HG02588 (cell line): ENCODE results near the gene SLC41A2.
A peak's percentile ranks its signal among the peaks of the same experiment; 100 is the strongest.

ENCODE experiments used
- ATAC-seq: cut with Tn5 transposase; IDR thresholded peaks from one replicate; pipeline ENCODE4 v1.9.1; 2021; ENCODE audit warnings: mild to moderate bottlenecking, moderate library complexity; ENCODE audit not compliant: unreplicated experiment

Gene SLC41A2

DNA sequence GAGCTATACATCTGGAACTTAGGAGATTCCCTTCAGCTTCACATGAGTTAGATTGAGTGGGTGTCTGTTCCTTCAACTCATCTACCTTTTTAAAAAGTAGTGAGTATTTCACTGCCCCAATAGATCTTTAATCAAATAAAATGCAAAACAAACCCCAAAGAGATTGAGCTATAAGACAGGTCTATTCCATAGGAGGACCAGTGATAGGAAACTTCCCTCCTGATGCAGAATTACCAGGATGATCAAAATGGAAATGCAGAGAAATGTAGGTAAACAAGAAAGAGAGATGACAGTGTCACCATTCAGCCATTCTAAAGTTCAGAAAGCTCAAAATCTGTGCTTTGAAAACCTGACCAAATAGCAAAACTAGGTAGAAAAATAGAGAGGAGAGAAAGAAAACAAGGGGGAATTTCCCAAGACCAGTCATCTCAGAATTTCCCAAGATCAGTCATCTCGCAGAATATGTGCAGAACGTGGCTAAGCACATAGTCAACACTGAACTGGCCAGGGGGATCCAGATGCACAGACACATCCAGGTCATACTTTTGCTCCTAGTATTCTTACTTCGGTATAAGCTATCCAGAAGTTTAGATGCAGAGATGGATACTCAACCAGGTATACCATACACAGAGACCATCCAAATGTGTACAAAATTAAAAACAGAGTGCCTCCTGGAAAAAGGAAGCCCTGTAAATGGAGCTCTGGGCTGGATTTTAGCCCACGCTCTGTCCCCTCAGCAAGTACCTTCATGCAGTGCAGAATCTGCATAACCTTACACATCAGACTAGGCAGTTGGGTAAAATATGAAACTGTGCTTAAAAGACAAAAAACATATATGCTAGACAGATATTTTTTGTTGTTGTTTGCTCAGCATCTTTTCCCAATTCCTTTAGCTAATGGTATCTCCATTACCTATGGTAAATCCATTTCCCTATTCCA lies 27.4 kb downstream of the SLC41A2 start:
- peak; percentile 93 for ATAC-seq

DNA sequence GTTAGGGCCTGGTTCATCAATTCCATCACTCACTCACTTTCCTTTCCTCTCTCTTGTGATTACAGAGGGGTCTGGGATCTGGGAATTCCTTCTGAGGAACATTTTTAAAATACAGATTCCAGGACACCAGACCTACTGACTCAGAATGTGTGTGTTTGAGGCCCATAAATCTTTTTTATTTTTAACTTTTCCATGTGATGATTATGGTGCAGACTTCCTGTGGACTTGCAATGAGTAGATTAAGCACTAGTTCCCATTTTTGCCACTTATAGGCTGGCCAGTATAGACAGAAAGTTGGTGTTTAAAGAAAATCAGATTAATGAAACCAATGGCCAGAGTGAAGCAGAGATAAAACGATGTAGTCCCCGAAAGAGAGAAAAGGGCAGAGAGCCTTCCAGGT lies 28.1 kb downstream of the SLC41A2 start:
- no peak for ATAC-seq

DNA sequence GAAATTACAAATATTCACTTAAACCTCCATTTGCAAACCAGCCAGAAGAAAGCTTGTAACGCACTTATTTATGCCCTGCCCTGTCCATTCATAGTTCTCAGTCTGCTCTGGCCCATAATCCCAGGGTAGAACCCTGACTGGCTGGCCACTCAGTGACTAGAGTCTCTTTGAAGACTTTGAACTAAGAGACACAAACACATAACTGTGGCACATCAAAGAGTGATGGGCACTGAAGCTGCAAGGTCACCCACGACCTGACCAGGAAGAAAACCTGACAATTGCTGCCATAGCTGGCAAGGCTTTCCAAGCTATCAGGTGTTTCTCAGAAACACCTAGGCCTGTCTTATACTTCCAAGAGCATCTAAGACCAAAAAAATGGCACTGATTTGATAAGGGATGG lies 28.7 kb downstream of the SLC41A2 start:
- no peak for ATAC-seq

DNA sequence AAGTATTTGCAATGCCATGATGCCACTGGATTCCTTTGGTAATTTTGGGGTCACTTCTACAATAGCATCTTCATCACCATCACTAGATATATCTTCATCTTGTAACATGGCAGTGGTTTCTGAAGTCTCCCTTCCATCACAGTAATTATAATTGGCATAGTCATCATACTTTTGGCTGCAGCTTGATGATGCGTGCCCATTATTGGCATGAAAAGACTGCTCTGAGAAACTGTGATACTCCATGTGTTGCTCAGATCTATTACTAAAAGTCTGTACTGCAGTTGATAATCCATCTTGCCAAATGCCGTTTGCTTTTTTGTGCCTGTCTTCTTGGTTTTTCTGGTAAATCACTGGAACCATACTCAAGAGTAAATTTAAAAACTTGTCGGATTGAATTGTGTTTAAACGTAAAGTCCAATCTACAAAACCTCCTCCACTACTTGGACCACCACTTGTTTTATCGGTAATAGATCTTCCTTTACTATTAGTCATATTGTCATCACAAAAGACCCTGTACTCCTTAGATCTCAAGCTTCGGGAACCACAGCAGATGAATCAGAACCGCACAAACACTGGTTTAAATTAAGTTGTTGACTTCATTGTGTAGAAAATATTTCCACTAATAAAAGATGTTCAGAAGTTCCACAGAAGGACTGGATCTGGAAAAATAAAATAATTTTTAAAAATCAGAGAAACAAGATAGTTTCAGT lies 29.9 kb downstream of the SLC41A2 start:
- ATAC-seq: no peak

DNA sequence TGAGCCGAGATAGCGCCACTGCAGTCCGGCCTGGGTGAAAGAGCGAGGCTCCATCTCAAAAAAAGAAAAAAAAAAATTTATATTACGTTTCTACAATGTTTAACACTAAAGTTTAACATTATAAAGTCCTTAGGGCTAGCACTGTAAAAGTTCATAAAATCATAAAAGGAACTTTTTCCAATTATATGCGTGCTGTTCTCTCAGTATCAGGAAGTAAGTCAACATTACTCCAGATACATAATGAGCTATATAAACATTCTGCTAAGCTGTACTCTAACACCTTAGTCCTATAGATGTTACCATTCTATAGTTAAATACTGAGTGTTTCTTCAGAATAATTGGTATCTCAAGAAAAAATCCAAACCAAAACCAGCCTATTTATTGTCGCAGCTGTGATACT lies 32.6 kb downstream of the SLC41A2 start:
- ATAC-seq: no peak

DNA sequence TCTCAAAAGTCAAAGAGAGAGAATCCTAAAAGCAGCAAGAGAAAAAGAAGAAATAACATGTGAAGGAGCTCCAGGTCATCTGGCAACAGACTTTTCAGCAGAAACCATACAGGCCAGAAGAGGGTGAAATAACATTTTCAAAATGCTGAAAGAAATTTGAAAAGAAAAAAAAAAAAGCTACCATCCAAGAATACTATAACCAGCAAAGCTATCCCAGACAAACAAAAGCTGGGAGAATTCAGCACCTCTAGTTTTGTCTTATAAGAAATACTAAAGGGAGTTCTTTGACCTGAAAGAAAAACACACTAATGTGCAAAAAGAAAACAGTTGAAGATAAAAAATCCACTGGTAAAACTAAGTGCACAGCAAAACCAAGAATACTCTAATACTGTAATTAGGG lies 36.8 kb downstream of the SLC41A2 start:
- no peak for ATAC-seq

DNA sequence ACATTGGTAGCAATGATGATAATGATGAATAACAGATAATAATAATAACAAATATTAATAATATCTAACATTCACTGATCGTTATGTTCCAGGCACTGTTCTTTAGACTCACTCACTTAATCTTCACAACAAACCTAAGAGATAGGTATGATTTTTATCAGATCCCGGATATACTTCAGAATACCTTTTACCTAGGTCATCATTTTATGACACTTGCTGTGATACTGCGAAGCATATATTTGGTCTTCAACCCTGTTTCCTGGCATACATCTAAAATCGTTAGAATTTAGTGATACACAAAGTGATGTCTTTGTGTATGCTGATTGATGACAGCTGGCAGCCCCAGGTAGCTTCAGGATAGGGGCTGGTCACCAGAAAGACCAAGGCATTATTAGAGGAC lies 46.1 kb downstream of the SLC41A2 start:
- ATAC-seq: no peak

DNA sequence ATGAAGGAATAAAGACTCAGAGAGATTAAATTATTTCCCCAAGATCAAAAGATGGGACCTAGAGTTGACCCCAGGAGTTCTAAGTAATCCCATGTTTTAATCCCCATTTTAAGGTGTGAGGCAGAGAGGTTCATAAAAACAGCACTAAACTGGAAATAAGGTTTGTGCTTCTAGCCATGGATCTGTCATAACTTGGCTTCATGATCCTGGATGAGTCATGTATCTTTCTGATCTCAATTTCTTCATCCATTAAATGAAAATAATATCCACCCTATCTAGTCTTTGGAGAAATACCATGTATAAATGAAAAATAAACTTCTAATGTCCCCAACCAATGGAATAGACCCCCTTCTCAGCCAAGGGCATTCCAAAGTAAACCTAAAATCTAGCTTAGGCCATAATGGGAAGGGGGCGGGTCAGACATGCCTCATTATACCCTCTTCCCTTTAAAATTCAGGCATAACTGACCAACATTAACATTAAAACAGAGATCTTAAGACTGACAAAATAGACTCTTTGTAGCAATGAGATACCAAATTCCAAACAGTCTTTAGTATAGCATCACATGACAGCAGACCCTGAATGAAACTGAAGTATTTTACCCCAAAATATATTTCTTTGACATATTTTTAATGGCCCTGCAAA lies 47.8 kb downstream of the SLC41A2 start:
- no peak for ATAC-seq

DNA sequence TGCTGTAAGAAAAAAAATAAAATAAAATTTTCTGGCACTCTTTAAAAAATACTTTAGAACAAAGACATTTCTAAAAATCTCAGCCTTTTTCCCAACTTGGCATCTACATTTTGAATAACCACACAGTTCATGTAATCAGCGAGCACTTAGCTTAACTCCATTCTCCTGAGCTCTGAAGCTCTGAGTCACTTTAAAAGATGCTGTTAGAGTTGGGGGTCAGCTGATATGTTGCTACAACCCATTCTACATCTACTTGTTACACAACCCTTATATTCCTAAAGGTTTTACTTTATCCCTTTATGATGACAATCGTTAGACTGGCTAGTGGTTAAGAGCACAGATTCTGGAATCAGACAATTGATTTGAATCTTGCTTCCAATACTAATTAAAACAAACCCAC lies 48.3 kb downstream of the SLC41A2 start:
- ATAC-seq: no peak
